NCI-H526 (cell line): ENCODE data around the gene NOS2.
A peak's percentile ranks its signal among the peaks of the same experiment; 100 is the strongest.
"Not testable (repeated sequence)": the region's sequence is repeated elsewhere in the genome, so short reads cannot be mapped to it uniquely, and the experiment has no call there.

Source experiments
- DNase-seq, 2 experiments: peaks; one replicate each; lab custom pipeline; 2025; lab: John Stamatoyannopoulos, UW

NOS2 gene

DNA sequence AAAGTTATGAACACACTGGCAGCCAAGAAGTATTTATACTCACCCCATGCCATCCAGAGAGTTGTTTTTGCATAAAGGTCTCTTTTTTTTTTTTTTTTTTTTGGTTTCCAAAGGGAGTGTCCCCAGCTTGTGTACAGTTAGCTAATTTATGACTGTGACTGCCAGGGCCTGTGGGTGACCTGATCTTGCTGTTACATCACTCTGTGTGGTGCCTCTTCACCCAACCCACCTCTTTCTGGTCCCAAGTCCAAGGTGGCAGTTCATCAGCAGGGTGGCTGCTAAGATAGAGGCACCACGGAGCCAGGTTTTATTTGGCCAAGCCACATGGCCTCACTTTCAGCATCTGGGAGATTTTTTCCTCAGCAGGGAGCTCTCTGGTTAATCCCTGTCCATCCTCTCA lies at the start of gene NOS2:
TSS of gene NOS2 (minus strand) at position 8 of the 400 bp plus-strand sequence. CDS start 1,720 bp downstream, outside the sequence.
- peak in 1 of 2 experiments; percentile 11 for DNase-seq

GRCh38 chr17:27849474-27850185 lies 49.3 kb upstream of the NOS2 start:
- no peak for DNase-seq

GRCh38 chr17:27848931-27849330 lies 48.6 kb upstream of the NOS2 start:
- DNase-seq, result no peak

GRCh38 chr17:27846808-27847307 lies 46.5 kb upstream of the NOS2 start:
- not testable (repeated sequence) for DNase-seq

GRCh38 chr17:27846042-27846655 lies 45.8 kb upstream of the NOS2 start:
- no peak for DNase-seq

DNA sequence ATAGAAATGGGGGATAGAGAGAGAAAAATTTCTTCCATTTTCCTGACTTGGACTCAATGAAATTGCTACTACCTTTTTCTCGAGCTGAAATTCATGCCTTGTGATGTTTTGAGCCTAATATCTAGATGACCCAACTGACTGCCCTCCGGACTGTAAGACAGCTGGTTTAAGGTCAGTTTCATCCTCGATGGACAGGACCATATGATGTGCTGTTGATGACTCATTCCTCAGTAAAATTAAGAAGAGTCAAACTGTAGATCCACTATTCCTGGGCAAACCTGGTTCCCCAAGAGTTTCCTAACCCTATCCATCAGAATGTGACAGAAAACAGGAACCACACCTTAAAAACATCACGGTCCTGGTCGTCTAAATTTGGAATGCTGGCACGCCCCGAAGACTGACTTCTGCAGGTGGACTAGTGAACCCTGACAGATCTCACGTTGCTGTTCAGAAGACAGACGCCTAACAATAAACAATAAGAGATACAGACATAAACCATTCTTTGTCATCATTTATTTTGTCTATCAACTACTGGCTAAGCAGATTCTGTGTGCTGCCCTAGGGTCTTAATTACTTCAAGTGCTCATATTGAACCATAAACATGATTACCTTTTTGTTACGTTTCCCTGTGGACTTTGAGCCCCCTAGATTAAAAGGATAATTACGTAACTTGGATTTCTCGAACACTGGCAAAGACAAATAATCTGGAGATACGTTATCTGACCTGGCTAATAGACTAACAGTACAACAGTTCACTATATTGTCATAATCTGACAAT lies 45.1 kb upstream of the NOS2 start:
- DNase-seq, result no peak

DNA sequence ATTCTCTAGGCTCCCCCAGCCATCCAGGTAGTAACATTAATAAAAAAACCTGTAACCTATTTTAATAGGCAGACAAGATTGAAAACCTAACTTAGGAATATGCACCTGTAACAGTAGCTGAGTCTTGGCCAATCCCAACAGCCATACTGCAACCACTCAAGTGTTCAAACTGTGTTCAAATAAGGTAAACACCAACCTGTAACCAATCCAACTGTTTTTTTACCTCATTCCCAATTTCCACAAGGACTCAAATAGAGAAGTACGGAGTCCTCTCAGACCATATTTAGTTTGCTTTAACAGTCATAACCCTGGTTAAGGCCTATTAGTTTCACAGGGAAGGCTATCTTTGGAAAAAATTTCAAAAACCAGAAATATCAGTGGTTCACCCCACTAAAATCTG lies 40.4 kb upstream of the NOS2 start:
- no peak for DNase-seq

GRCh38 chr17:27840406-27840678 lies 40.0 kb upstream of the NOS2 start:
- not testable (repeated sequence) for DNase-seq

GRCh38 chr17:27839571-27840405 lies 39.5 kb upstream of the NOS2 start:
- DNase-seq, result not testable (repeated sequence)

DNA sequence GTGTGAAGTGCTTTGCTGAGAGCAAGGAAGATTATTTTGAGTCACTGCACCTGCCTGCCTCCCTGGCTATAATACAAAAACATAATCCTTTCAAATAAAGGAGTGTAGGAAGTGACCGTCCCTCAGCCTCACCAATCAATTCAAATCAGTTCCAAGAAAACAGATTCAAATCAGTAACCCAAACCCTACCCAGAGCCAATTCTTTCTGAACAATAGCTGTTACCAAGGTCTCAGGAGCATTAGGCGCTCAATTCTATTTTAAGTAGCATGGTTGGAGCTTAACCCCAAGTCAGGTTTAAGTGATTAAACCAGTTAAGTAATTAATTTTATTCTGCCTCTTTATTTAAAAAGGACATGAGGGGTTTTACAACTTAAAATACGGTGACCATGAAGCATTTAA lies 38.3 kb upstream of the NOS2 start:
- DNase-seq, result not testable (repeated sequence)

GRCh38 chr17:27837769-27838168 lies 37.4 kb upstream of the NOS2 start:
- not testable (repeated sequence) for DNase-seq

DNA sequence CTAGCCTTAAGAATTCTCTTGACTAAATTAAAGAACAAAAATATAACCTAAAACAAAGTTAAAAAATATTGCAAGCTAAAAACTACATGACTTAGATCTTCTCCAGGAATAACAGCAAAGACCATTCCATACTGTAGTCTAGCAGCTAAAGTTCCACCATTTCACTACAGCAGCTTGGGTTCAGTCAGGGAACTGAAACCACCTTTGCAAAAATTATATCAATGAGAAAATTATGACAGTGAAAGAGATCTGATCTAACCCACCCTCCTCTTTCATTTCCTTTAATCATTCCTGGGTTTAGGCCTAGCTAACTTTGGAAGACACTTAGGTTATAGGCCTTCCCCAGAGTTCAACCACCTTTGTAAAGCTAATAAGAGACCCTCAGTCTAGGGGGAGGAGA lies 36.3 kb upstream of the NOS2 start:
- no peak for DNase-seq

GRCh38 chr17:27834571-27834970 lies 34.2 kb upstream of the NOS2 start:
- DNase-seq, result no peak

- no peak for DNase-seq
These were observed 32.5 kb upstream of the NOS2 start for GRCh38 chr17:27832831-27833230.

GRCh38 chr17:27829888-27830287 lies 29.6 kb upstream of the NOS2 start:
- DNase-seq, result not testable (repeated sequence)

GRCh38 chr17:27829143-27829711 lies 28.9 kb upstream of the NOS2 start:
- not testable (repeated sequence) for DNase-seq

DNA sequence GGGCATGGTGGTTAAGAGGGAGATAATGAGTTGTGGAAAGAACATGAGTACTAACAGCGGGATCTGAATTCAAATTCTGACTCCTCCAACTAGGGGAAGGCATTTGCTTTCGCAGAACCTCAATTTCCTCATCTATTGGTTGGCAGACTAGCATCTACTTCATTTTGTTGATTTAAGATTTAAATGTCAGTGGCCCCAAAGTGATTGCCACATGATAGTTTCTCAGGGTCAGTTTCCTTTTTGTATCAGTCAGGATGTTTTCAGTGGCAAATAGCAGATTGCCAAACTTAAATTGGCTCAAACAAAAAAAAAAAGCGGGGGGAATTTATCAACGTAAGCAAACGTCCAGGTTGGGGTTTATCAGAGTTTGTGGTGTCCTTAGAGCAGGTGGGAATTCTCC lies 25.1 kb upstream of the NOS2 start:
- DNase-seq, result no peak

GRCh38 chr17:27824745-27825144 lies 24.4 kb upstream of the NOS2 start:
- DNase-seq, result no peak

GRCh38 chr17:27824176-27824715 lies 23.9 kb upstream of the NOS2 start:
- DNase-seq, result no peak

- not testable (repeated sequence) for DNase-seq
These were observed 21.8 kb upstream of the NOS2 start for GRCh38 chr17:27822108-27822507.

- no peak for DNase-seq
These were observed 21.0 kb upstream of the NOS2 start for GRCh38 chr17:27821318-27821717.
